GF-D8 (cell line): ENCODE data around the gene MORN1.

Source experiments
- DNase-seq: peaks from one replicate; lab custom pipeline; 2025; lab: John Stamatoyannopoulos, UW

Gene MORN1

DNA sequence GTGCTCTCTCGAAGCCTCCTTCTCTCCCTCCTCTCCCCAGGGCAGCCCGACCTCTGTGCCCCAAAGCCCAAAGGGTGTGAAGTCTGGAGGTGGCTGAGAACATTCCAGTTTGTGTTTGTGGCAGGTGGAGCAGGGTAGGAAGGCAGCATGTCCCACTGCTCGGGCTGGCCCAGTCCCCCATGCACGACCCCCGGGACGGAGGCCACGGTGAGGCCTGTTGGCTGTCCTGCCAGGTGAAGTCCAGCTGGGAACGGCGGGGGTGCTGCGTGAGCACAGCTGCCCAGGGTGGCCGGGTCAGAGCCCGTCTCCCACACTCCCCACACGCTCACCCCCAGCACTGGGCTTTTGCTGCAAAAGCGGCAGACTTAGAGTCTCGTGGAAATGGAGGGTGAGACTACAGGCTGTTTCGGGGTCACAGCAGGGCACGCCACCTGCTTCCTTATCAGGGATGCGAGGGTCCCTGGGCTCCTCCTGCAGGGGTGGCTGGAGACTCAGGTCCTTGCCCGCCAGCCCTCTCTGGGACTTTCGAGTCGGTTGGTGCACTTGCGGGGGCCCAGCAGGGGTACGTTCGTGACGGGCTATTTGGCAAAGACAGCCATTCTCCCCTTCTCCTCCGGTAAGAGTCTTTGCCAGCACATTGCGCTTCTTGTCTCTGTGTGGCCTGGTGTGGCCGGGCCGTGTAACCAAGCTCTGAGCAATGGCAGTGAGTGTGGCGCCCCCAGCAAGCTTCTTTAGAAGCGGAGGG is 40.3 kb downstream of the MORN1 start:
- DNase-seq, result no peak

DNA sequence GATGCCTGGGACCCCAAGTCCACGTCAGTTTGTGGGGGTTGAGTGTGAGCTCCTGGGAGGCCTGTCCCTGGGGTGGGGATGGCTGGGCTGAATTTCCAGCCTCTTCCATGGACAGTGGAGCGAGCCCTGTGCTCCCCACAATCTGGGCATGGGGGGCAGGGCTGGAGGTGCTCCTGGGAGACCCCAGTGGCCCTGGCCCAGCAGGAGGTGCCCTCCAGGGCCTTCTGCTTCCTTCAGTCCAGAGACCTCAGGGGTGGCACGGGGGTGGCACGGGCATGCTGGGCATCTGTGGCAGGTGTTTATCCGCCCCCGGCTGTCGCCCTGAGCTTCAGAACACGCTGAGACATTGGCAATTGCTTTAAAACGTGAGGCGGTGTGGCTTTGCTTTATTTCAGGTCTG is 40.9 kb downstream of the MORN1 start:
- no peak for DNase-seq

DNA sequence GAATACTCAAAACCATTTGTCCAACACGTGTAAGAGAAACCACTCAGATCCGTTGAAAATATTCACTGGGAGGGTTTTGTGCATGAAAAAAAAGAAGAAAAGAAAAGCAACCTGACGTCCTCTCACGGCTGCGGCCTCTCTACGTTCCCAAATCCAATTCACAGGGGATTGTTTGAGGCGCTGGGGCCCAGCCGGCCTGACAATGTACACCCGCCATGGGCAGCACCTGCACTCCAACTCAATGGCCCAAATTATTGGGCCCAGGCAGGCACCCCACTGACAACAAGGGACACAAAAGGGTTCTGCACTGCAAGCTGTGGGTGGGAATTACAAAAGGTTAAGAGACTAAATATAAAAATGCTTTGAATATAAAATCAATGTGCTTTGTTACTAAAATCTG is 41.5 kb downstream of the MORN1 start:
- DNase-seq, result no peak

DNA sequence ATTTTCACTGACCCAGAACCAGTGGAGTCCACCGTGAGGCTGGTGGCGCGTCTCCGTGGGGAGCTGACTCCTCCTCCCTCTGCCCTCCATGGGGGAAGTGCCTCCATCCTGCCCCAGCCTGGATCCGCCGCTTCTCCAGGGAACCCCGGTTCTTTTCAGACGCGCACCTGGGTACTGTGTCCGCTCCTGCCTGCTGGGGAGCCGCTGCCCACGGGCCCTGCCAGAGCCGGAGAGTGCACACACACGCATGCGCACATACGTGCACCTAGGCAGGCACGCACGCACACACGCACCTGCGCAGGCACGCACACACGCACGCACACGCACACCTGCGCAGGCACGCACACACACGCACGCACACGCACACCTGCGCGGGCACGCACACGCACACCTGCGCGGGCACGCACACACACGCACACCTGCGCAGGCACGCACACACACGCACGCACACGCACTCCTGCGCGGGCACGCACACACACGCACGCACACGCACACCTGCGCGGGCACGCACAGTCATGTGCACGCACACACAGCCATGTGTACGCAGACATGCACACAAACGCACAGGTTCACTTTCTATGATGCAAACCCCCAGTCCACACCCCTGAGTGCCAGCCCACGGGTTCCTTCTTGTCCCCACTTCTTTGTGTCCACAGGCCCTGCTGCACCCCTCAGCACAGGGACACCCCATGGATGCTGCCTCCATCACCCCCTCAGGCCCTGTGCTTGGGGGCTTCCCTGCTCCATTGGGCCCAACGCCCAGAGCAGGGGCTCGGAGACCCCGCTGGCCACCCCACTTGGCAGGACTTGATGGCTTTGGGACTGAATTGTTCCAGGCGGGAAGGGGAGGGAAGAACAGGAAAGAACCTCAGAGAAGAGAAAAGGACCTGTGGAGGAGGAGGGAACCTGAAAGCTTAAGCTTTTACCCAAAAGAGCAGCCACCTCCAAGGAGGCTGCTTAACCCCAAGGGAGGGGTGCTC is 42.7 kb downstream of the MORN1 start:
- DNase-seq, result no peak

DNA sequence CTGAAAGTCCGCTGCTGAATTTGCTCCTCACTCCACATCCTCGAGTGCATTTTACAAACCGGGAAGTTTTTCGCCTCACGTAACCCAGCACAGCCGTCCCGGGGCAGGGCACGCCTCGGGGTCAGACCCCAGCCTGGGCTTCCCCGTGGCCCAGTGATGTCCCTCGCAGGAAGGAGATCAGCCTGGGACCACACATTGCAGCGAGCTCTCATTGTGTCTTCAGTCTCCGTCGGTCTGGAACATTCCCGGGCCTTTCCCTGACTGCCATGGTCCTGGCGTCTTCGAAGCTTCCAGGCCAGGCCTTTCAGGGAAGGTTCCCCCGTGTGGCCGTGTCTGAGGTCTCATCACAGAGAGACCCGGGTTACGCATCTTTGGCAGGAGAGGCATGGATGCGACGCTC is 43.5 kb downstream of the MORN1 start:
- no peak for DNase-seq

DNA sequence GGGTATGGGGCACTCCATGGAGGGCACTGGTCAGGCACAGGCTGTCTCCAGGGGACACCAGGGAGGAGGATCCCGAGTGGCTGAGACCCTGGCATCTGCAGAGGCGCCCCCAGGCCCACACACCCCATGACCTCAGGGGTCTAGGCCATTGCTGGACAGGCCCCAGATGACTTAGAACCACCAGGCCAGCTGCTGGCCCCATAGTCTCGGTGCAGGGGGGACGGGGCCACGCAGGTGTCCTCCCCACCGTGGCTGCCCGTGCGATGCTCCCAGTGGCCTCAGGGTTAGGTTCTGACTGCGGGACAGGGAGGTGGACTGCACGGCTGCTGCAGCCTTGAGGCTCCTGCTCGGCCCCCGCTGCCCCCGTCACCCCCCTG is 44.0 kb downstream of the MORN1 start:
- no peak for DNase-seq

DNA sequence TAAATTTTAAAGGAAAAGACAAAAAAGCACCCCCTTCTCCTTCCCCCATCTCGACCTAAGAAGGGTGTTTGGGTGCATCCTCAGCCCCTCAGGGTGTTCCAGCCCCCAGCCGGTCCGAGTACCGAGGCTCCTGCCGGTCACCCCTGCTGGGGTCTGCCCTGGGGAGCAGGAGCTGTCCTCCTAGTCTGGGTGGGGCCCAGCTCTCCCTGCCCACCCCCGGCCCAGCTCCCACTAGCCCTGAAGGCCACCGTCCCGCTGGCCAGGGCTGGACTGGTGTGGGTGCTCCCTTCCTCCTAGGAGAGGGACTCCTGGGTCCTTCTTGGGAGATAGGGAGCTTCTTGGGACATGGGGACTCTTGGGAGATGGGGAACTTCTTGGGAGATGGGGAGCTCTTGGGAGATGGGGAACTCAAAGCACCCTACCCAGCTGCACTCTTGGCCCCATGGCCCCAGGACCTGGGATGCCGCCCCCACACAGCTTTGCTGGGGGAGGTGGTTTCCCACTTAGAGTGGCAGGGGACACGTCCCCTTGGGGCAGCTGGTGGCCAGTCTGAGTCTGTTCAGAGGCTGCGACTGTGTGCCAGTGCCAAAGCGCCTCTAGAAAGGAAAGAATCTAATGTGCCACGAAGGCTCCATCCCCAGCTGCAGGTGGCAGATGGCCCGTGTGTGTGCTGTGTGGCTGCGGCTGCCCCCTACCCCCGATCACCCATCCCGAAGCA is 44.5 kb downstream of the MORN1 start:
- DNase-seq, result no peak

DNA sequence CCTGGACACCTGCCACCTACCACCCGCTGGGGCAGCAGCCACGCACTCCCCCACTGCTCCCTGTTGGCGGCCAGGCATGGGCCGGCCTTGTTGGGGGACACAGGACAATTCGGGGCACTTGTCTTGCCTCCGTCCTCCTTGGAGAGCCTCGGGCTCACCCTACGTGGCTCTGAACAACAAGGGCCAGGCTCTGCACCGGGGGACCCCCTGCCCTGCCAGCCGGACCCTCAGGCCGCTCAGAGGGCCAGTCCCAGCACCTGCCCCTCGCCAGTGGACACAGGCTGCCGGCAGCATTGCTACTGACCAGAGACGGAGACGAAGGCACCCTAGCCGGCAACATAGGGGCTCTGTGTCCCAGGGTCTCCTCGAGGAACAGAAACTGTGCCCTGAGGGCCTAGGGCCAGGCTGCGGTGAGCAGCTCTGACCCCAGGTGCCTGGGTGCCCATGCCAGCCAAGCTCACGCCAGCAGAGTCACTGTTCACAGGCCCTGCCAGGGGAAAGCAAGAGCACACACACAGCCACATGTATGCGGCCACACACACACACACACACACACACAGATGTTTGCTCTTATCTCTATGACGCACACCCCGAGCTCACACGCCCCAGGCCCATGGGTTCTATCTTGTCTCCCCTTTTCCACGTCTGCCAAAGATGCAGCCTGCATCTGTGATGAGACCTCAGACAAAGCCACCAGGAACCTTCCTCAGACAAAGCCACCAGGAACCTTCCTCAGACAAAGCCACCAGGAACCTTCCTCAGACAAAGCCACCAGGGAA is 45.9 kb downstream of the MORN1 start:
- DNase-seq, result no peak

DNA sequence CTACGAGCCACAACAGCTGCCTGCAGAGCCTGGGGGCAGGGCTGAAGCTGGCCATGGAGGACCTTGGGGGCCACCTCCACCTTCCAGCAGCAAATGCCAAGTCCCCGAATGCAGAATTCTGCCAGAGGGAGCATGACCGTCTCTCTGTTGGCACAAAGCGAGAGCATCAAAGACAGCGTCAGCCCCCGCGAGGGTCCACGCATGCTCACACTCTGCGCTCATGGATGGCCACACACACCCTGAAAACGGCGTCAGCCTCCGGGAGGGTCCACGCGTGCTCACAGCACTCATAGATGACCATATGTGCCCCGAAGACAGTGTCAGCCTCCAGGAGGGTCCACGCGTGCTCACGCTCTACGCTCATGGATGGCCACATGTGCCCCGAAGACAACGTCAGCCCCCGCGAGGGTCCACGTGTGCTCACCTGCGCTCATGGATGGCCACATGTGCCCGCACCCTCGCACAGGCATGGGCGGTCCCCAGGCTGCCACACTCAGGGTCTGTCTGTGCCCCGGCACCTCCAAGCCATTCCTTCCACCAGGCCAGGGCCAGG is 46.5 kb downstream of the MORN1 start:
- no peak for DNase-seq

DNA sequence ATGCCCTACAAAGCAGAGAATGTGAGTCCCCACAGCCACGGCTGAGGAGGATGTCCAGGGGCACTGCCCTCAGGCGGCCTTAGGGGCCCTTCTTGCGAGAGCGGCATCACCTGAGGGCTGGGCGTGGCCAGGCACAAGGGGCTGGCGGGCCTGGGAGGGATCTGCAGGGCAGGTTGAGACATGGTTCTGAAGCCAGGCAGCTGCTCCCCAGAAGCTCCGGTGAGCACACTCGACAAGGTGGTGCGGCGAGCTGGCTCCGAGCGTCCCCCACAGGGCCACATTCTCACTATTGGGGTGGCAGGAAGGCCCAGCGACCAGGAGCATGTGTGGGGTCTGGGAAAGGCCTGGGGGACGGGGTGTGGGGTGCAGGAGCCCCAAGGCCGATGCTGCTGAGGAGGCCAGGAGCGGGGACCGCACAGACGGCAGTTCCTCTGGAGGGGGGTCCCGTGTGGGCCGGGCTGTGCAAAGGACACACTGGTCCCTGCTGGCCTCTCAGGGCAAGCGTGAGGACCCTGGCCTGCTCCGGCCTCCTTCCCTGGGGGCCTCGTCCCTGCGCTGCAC is 47.2 kb downstream of the MORN1 start:
- no peak for DNase-seq

DNA sequence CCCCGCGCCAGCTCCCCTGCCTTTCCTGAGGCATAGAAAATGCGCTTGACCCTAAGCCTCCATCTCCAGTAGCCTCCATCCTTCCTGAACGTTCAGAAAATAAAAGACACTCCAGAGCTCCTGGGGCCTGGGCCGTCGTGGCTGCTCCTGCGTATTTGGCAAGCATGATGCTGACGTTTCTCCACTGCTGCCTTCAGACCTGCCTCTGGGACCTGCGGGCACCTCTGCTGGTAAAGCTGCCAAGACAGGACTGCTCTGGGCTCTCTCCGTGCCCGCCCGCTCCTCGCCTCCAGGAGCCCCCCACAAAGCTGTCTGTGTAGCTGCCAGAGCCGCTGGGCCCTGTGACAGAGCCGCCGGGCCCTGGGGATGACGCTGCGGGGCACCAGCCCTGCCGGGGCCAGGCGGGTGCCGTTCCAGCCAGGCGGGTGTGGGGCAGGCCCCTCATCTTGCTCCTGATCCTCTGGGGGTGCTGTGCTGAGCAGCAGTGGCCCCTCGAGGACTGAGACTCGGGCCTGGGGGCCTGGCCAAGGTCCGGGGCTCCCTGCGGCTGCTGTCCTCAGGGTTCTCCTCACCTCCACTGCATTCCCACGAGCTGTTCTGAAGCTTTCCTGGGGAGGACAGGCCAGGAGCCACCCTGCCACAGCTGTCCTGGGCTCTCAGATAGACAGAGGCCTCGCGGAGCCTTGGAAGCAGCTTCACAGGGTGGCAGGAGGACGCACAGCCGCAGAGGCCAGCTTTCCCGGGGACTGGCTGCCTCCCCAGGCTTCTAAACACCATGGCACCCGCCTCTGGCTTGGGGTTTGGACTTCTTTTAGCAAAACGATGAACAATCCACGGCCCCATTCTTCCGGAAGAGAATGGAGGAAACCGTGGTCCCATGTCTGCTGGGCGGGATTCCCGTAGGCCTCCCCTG is 48.1 kb downstream of the MORN1 start:
- DNase-seq, result no peak

DNA sequence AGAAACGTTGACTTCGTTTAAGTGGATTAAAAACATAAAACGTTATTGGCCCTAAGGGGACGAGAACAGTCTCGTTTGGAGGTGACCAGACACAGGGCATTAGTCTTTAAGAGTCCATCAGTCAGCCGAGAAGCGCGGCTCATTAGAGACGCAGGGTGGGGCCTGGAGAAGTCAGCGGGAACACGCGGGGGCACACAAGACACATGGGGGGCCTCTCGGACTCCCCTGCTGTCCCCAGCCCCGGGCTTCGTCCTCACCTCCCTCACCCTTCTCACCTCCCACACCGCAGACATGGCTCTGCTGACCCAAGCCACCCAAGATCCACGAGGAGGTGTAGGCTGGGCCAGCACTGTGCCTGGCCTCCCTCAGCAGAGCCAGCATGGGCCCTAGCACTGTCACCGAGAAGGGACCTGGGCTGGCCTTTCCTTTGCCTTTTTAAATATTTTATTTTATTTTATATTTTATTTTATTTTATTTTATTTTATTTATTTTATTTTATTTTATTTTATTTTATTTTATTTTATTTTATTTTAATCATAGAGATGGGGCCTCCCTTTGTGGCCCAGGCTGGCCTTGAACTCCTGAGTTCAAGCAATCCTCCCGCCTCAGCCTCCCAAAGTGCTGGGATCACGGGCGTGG is 48.9 kb downstream of the MORN1 start:
- DNase-seq, result no peak

DNA sequence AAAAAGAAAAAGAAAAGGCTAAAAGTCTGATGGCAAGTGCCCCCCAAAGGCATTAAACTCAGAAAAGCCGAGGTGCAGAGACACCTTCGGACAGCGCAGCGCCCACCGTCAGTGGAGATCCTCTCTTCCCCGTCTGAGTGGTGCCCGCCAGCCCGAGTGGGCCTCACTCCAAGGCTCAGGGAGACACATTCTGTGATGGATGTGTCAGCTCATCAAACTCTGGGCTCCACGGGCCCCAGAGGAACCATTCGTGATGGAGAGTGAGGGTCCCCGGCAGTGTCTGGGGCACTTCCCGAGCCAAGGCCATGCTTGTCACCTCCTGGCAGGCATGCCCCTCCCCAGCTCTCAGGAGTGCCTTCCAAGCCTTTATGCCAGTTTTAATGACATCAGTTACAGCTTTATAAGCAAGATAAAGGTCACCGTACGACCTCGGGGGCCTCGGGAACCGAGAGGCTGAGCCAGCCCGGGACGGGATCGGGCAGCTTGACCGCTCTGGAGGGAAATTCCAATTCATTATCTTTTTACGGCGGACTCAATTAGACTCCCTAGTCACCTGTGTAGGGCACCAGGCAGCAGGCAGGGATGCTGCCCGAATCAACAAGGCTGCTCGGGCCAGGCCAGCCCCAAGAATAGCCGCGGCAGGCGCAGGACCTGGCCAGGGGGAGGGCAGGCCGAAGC is 49.5 kb downstream of the MORN1 start:
- DNase-seq, result no peak

DNA sequence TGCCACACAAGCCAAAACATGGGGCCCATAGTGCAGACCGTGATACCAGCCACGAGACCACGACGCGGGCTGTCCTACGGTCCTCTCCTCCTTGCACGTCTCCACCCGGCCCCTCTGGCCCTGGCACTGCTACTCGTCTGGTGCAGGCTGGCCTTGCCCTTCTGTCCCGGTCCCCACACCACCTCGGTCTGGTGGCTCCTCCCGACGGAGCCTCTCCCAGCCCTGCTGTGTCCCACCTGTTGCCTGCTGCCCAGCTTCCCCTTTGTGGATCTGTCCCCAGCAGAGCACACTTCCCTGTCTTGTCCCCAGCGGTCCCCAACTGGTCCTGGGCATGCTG is 50.5 kb downstream of the MORN1 start:
- no peak for DNase-seq

DNA sequence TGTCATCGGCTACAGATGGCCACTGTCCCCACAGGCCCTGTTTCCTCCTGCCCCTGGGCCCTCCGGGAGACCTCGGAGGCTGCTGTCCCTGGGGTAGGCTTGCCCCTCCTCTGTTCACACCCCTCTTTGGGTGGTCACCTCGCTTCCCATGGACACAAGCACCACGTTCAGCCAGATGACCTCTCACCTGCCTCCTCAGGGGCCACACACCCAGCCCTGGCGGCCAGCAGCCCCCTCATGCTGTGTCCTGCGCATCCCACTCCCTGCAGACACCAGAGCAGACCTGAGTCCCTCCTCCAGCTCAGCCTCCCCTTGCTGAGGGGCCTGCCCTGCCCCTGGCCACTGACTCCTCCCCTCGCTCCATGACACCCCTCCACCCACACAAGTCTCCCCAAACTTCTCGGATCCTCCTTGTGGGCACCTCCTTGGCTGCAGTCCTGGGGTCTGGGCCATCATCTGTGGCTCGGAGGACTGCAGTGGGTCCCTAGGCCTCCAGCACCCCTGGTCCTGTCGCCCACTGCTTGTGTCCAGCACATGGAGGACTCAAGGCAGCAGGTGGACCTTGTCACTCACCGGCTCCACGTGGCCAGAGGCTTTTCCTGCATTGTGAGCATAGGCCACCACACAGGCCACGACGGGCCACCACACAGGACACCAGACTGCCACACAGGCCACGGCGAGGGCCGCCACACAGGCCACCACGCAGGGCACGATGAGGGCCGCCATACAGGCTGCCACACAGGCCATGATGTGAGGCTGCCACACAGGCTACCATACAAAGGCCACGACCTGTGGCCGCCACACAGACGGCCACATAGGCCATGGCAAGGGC is 51.1 kb downstream of the MORN1 start:
- no peak for DNase-seq

DNA sequence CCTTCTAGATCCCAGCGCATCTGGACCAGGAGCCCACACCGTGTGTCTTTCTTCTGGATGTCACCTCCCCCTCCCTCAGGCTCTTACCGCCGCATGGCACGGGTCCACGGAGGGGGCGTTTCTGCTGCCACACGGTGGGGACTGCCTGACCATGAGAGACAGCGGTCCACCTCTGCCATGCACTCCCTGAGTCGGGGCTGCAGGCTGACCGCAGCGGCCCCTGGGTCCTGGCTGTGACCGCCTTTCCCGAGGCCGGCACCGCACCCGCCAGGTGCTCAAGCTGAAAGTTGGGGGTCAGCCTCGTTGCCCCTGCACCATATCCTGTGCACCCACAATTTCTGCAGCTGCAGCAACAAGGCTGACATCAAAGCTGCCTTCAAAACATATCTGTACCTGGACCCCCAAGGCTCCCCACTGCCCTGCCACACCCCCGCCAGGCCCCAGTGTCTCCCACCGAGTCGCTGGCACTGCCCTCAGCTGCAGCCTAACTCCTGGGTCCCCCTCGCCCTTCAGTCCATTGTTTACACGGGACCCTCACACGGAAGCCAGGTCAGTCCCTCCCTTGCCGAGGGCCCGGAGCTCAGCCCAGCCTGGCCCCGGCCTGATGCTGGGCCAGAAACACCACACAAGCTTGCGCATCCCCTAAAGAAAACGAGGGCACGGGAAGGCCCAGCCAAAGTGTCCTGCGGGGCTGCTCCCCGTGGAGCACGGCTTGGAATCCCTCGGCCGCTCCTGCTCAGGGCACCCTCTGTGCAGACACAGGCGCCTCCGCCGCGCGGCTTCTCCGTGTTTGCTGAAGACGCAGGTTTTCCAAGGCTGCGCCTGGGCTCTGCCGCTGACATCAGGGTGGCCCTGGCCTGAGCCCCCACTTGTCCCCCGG is 51.9 kb downstream of the MORN1 start:
- no peak for DNase-seq

DNA sequence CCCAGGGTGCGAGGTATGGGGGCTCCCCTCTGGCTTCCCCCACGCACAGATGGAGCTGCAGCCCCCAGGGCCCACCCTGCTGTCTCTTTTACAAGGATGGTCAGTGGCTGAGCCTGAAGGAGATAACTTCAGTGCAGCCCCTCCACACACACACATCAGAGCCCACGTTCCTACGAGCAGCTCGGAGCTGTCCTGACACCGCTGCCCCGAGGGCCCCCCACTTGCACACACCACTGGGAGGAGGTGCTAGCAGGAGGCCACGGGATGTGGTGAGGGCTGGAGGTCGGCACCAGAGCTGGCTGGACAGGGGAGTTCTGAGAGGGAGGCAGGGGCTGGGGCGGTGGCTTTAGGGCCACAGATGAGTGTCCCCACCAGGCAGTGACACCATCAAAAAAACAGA is 53.9 kb downstream of the MORN1 start:
- no peak for DNase-seq
